Peyer's patch (tissue), 4 donors: ENCODE results near the gene GUCD1.

ENCODE experiments used
- CTCF ChIP-seq, 6 experiments: fragments of 450-650 bp in 4 of 6; fragments of 200-600 bp in 2 of 6; sonication (generic) in 1 of 6; IDR thresholded peaks; one replicate each; pipeline ENCODE4 v1.5.1; 2017 to 2019; ENCODE audit warnings: antibody characterized with exemption in 6 of 6, mild to moderate bottlenecking in 3 of 6, moderate library complexity in 1 of 6
- POLR2A ChIP-seq, 2 donors: fragments of 450-650 bp; IDR thresholded peaks; one replicate each; pipeline ENCODE4 v1.5.1; 2017; ENCODE audit warnings: antibody characterized with exemption in 2 of 2, mild to moderate bottlenecking in 2 of 2, moderate library complexity in 2 of 2

GRCh38 chr22:24542641-24543040 is 12.3 kb downstream of the GUCD1 start:
- TF ChIP-seq CTCF (IDR thresholded peaks at IDR 0.05) = no peak
- TF ChIP-seq POLR2A (IDR thresholded peaks at IDR 0.05) = no peak
